ENCODE results near the gene RASGEF1C. TPM values are rescaled to one million over a fixed set of nuclear protein-coding genes. Genes with fewer than 3 reads are reported as not detected.

RASGEF1C gene
- total and polyA plus RNA-seq, 10 of the 15 experiments (the other 5 are each of a cell fraction or from before 2014, with no cell fraction given), result not detected

DNA sequence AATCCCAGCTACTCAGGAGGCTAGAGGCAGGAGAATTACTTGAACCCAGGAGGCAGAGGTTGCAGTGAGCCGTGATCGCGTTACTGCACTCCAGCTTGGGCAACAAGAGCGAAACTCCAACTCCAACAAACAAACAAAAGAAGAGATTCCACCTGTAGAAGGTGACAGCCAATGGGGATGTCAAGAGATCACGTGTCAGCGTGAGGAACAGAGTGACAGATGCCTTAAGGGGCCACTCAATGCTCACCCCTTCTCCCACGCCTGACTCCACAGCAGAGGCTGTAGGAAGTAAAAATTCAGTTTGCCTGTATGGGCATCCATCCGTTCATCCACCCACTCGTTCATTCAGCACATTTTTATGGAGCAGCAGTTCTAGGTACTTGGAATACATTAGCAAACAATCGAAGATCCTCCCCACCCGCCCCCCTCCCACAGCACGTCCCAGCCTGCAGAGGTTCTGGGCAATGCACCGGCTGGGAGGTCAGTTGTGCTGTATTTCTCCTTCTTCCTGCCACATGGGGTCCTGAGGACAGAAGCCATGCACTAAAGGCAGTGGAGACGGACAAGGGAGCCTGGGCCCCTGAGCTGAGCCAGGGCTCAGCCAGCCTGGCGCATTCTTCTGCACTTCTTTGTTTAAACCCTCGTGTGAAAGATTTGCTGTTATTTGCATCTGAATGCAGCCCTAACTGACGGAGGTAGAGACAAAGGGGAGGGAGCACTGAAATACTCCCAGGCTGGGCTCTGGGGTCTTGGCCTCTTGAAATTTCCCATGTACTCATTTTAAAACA lies 126.2 kb downstream of the RASGEF1C start:
- TF ChIP-seq CREM (IDR thresholded peaks at IDR 0.05; ENCODE audit: low read depth), result no peak
- TF ChIP-seq, protein P1, sequence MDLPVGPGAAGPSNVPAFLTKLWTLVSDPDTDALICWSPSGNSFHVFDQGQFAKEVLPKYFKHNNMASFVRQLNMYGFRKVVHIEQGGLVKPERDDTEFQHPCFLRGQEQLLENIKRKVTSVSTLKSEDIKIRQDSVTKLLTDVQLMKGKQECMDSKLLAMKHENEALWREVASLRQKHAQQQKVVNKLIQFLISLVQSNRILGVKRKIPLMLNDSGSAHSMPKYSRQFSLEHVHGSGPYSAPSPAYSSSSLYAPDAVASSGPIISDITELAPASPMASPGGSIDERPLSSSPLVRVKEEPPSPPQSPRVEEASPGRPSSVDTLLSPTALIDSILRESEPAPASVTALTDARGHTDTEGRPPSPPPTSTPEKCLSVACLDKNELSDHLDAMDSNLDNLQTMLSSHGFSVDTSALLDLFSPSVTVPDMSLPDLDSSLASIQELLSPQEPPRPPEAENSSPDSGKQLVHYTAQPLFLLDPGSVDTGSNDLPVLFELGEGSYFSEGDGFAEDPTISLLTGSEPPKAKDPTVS (IDR thresholded peaks at IDR 0.05; ENCODE audit: low read depth, low read length), result no peak
- no peak for TF ChIP-seq NFYB (IDR thresholded peaks at IDR 0.05; ENCODE audit: insufficient read depth, low read depth, low read length)
- TF ChIP-seq KLF5 (IDR thresholded peaks at IDR 0.05; ENCODE audit: partially characterized antibody), result no peak
- Histone ChIP-seq H3K36me3 (ENCODE audit: control insufficient read depth in 2 of 2, insufficient read depth in 2 of 2, low read length in 1 of 2) (no peaks in the 10 kb centered on the region), H3K79me2 (ENCODE audit: control insufficient read depth, insufficient read depth, low read length) (no peaks in the 10 kb centered on the region), H4K20me1 (ENCODE audit: control insufficient read depth, insufficient read depth) (no peaks in the 10 kb centered on the region), H3K4me2 (ENCODE audit: control insufficient read depth, insufficient read depth) (no peak overlapping the region), H3K9me3 (replicated peaks; ENCODE audit: control insufficient read depth, insufficient read depth, low read length) (no peaks in the 10 kb centered on the region; the same call in 2 of the 3 replicates), H3K27me3 (replicated peaks in 1 of 2; ENCODE audit: control insufficient read depth in 2 of 2, insufficient read depth in 2 of 2, low read length in 1 of 2) (no peaks in the 10 kb centered on the region), H3K4me1 (ENCODE audit: control insufficient read depth, insufficient read depth, low read length) (no peaks in the 10 kb centered on the region), H2AFZ (ENCODE audit: control insufficient read depth, low read depth, low read length) (no peak overlapping the region), H3K9ac (ENCODE audit: control insufficient read depth, insufficient read depth, low read length) (no peak overlapping the region), H3K4me3 (no peak overlapping the region), H3K27ac (ENCODE audit: control insufficient read depth, insufficient read depth) (no peak overlapping the region)
- RAD21 ChIA-PET (ENCODE audit: unreplicated experiment), result no interaction called here
- SMC1A ChIA-PET (ENCODE audit: uncharacterized antibody, unreplicated experiment), result no interaction called here
- CTCF ChIA-PET, result no interaction called here
- in situ Hi-C loops (cut with MboI) (loop anchor here (25.0 kb wide), 1 partner anchor 296 kb away; the partner anchor contains the start of gene LTC4S), intact Hi-C loops (cut with micrococcal nuclease; ENCODE audit: unreplicated experiment) (no loop called here)
- 30% methylated on average over 17 of the region's 17 CpGs for WGBS (ENCODE audit: insufficient coverage, insufficient replicate concordance, low lambda C conversion rate, missing lambda C conversion rate)
- BruUV-seq (replicated peaks), result no TSS peak
- FAIRE-seq (no peak), ATAC-seq (no peak), DNase-seq (ENCODE audit: low read depth, low spot score) (no peak)
- POLR2A ChIA-PET, result no interaction called here

GRCh38 chr5:180081481-180081880 lies 127.5 kb downstream of the RASGEF1C start:
- Histone ChIP-seq H3K9ac (ENCODE audit: control insufficient read depth, insufficient read depth, low read length) (no peak overlapping the region), H3K9me3 (replicated peaks; ENCODE audit: control insufficient read depth, insufficient read depth, low read length) (no peaks in the 10 kb centered on the region; the same call in 2 of the 3 replicates), H3K36me3 (ENCODE audit: control insufficient read depth in 2 of 2, insufficient read depth in 2 of 2, low read length in 1 of 2) (no peaks in the 10 kb centered on the region), H3K79me2 (ENCODE audit: control insufficient read depth, insufficient read depth, low read length) (no peaks in the 10 kb centered on the region), H3K27ac (ENCODE audit: control insufficient read depth, insufficient read depth) (no peak overlapping the region), H4K20me1 (ENCODE audit: control insufficient read depth, insufficient read depth) (no peaks in the 10 kb centered on the region), H3K4me1 (ENCODE audit: control insufficient read depth, insufficient read depth, low read length) (no peaks in the 10 kb centered on the region), H2AFZ (ENCODE audit: control insufficient read depth, low read depth, low read length) (no peak overlapping the region), H3K4me3 (no peak overlapping the region), H3K27me3 (replicated peaks in 1 of 2; ENCODE audit: control insufficient read depth in 2 of 2, insufficient read depth in 2 of 2, low read length in 1 of 2) (no peaks in the 10 kb centered on the region), H3K4me2 (ENCODE audit: control insufficient read depth, insufficient read depth) (no peak overlapping the region)
- WGBS (ENCODE audit: insufficient coverage, insufficient replicate concordance, low lambda C conversion rate, missing lambda C conversion rate), result 36% methylated on average over 5 of the region's 5 CpGs
- ChIA-PET CTCF (interaction anchor here (1.1 kb wide), 1 partner anchor 11 kb away, joined by 4 read pairs; no protein-coding TSS in a partner anchor), RAD21 (ENCODE audit: unreplicated experiment) (no interaction called here), SMC1A (ENCODE audit: uncharacterized antibody, unreplicated experiment) (no interaction called here), POLR2A (no interaction called here)
- intact Hi-C loops (cut with micrococcal nuclease; ENCODE audit: unreplicated experiment) (no loop called here), in situ Hi-C loops (cut with MboI) (loop anchor here (25.0 kb wide), 1 partner anchor 294 kb away; the partner anchor contains the start of gene LTC4S)
- no peak for ATAC-seq
- DNase-seq (ENCODE audit: low read depth, low spot score), result no peak
- no peak for FAIRE-seq
- BruUV-seq (replicated peaks), result no TSS peak
- TF ChIP-seq GABPA (IDR thresholded peaks at IDR 0.05; ENCODE audit: low read depth), result no peak
- no peak for TF ChIP-seq CHD4 (IDR thresholded peaks at IDR 0.05)
- TF ChIP-seq, protein P2, sequence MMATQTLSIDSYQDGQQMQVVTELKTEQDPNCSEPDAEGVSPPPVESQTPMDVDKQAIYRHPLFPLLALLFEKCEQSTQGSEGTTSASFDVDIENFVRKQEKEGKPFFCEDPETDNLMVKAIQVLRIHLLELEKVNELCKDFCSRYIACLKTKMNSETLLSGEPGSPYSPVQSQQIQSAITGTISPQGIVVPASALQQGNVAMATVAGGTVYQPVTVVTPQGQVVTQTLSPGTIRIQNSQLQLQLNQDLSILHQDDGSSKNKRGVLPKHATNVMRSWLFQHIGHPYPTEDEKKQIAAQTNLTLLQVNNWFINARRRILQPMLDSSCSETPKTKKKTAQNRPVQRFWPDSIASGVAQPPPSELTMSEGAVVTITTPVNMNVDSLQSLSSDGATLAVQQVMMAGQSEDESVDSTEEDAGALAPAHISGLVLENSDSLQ (IDR thresholded peaks at IDR 0.05), result no peak
- TF ChIP-seq USF1 (IDR thresholded peaks at IDR 0.05; ENCODE audit: borderline replicate concordance, extremely low read length, insufficient read depth, low read depth, low read length), result no peak
- no peak for TF ChIP-seq ASH2L (IDR thresholded peaks at IDR 0.05; ENCODE audit: borderline replicate concordance, low read depth)
- no peak for TF ChIP-seq SP1 (IDR thresholded peaks at IDR 0.05; ENCODE audit: low read depth, low read length)
- no peak for TF ChIP-seq CREB1 (IDR thresholded peaks at IDR 0.05; ENCODE audit: low read depth)
- TF ChIP-seq IRF5 (IDR thresholded peaks at IDR 0.05; ENCODE audit: borderline replicate concordance), result no peak

All from GM12878 (cell line).